Retinal pigment epithelial cell (primary cell): Measurements from ENCODE around the gene NRAP.

Experiments used
- DNase-seq: peaks from one replicate; pipeline ENCODE4 v3.0.0-alpha.2; 2010; ENCODE audit warnings: low read depth
- H3K4me3 ChIP-seq: 2 replicates; pipeline ENCODE4 v1.5.1; 2011; ENCODE audit warnings: mild to moderate bottlenecking, low read length, control low read depth, moderate library complexity
- CTCF ChIP-seq: conservative IDR thresholded peaks from 2 replicates; pipeline ENCODE4 v1.5.1; 2011; ENCODE audit warnings: low read depth, low read length, control low read depth, inconsistent platforms

NRAP gene

GRCh38 chr10:113539789-113540188, 124.1 kb downstream of the NRAP start:
- TF ChIP-seq CTCF = no peak
- H3K4me3 ChIP-seq = no peak overlapping the region
- DNase-seq = no peak
